Transverse colon (tissue), 4 donors: ENCODE results near the gene HCFC1. TPM values are rescaled to one million over a fixed set of nuclear protein-coding genes. Genes with fewer than 3 reads are reported as not detected.

Source experiments
- DNase-seq: peaks from one replicate; pipeline ENCODE4 v3.0.0-alpha.2; 2019
- H3K27ac ChIP-seq, 4 donors: fragments of 200-600 bp; sonication (generic); 2 replicates each; pipeline ENCODE4 v1.5.1; 2016 to 2018; ENCODE audit warnings: inconsistent platforms in 4 of 4
- H3K27me3 ChIP-seq: fragments of 200-600 bp; sonication (generic); 2 replicates; pipeline ENCODE4 v1.5.1; 2017; ENCODE audit warnings: inconsistent platforms
- H3K36me3 ChIP-seq, 4 donors: fragments of 200-600 bp; sonication (generic); 2 replicates each; pipeline ENCODE4 v1.5.1; 2017 to 2019; ENCODE audit warnings: inconsistent platforms in 4 of 4
- H3K4me1 ChIP-seq, 4 donors: fragments of 200-600 bp; sonication (generic); 2 replicates each; pipeline ENCODE4 v1.5.1; 2017 to 2020; ENCODE audit warnings: inconsistent platforms in 4 of 4
- H3K4me3 ChIP-seq, 4 donors: fragments of 200-600 bp; sonication (generic); 1 replicate in 1 of 4; 2 replicates in 3 of 4; pipeline versions ENCODE4 v1.5.1 to v1.6.1; 2017 to 2019; ENCODE audit warnings: inconsistent platforms in 4 of 4
- H3K9me3 ChIP-seq, 2 donors: fragments of 200-600 bp; sonication (generic); 2 replicates each; pipeline ENCODE4 v1.5.1; 2017 to 2019; ENCODE audit warnings: inconsistent platforms in 2 of 2
- EP300 ChIP-seq: sonication (generic); formaldehyde crosslinking; IDR thresholded peaks from one replicate; pipeline ENCODE4 v1.6.1; 2017; ENCODE audit warnings: antibody characterized with exemption, low read depth
- POLR2A ChIP-seq: fragments of 450-650 bp; IDR thresholded peaks from one replicate; pipeline ENCODE4 v1.6.1; 2016; ENCODE audit warnings: antibody characterized with exemption, mild to moderate bottlenecking, moderate library complexity
- POLR2AphosphoS5 ChIP-seq, 3 donors: sonication (generic); formaldehyde crosslinking; IDR thresholded peaks; one replicate each; pipeline ENCODE4 v1.6.1; 2016; ENCODE audit warnings: antibody characterized with exemption in 3 of 3
- WGBS, 2 donors: methylation state at CpG; one replicate each; pipeline ENCODE4 v1.1.5; 2018; ENCODE audit warnings: low coverage in 1 of 2; 5-methylcytosine and 5-hydroxymethylcytosine counted together
- in situ Hi-C, 4 donors: fragments of 200-750 bp; cut with MboI; loops; one replicate each; pipeline versions ENCODE4 v1.15.0 to v1.15.1; 2017; ENCODE audit warnings: low sequenced_read_pairs in 3 of 4, low pct_ligation_motif_present in 1 of 4, low pct_unique_long_range_greater_than_20kb in 1 of 4
- intact Hi-C: fragments of 100-400 bp; cut with DNase I; formaldehyde crosslinking; loops from one replicate; pipeline ENCODE4 v1.15.1; 2023; ENCODE audit warnings: low total_unique reads
- total RNA-seq, 4 donors: library from RNA; depleted of rRNA; stranded (reverse); fragments of >200 nt; gene quantifications; one replicate each; pipeline ENCODE4 v1.1.0, GENCODE V29; 2016
- TF ChIP-seq, protein P1 (sequence below), 5 experiments: fragments of 200-600 bp in 3 of 5; fragments of 450-650 bp in 2 of 5; sonication (generic) in 3 of 5; IDR thresholded peaks; 1 replicate in 2 of 5; 2 replicates in 3 of 5; pipeline ENCODE4 v1.5.1; 2016 to 2017; ENCODE audit warnings: antibody characterized with exemption in 5 of 5, inconsistent platforms in 3 of 5, mild to moderate bottlenecking in 2 of 5, moderate library complexity in 1 of 5

HCFC1 gene
- total RNA-seq, 4 donors from 2014 or later: 34.0 to 68.5 (median 49.8) TPM

DNA sequence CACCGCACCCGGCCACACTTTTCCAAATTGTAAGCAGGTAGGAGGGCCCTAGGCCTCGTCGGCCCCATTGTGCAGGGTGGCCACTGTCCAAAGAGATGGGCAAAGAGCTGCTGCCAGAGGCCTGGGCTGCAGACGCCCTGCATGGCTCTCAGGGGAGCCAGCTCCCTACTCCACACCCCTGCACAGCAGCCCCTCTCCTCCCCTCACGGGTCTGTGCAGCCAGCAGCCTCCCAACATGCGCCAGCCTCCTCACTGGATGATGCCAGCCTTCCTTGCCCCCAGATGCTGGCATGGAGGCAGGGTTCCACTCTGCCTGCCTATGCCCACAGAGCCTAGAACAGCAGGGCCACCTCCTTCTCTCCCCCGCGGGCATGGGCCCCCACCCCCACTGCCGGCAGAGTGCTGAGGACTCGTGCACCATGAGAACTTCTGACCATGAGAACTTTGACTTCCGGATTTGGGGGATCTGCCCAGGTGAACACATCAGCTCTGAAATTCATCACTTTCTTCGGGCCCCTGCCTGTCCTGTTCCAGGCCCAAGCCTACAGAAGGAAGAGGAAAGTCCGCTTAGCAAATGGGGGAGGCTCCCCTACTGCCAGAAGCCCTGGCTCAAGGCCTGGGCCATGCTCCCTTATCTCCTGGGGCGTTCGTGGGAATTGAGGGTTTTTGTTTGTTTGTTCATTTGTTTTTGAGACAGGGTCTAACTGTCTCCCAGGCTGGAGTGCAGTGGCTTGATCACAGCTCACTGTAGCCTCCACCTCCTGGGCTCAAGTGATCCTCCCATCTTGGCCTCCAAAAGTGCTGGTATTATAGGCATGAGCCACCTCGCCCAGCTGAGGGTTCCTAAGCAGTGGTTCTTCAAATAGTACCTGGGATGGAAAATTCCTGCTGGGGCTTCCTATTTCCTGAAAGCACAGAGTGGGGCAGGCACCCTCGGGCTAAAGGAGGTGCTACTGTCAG lies 40.0 kb upstream of the HCFC1 start:
- H3K36me3 ChIP-seq: no peaks in the 10 kb centered on the region
- intact Hi-C loops (loop anchor here (5.0 kb wide), 1 partner anchor 41 kb away; no protein-coding TSS in a partner anchor), in situ Hi-C loops (no loop called here)
- no peaks in the 10 kb centered on the region for H3K9me3 ChIP-seq
- no peak overlapping the region for H3K4me3 ChIP-seq
- H3K4me1 ChIP-seq: peaks cover 0 to 4% (median 2%) of the 10 kb centered on the region in 4 donors
- no peaks in the 10 kb centered on the region for H3K27me3 ChIP-seq
- DNase-seq: no peak
- 81% methylated on average over 15 of the region's 18 CpGs; no CpG with 5 or more reads in 1 of the 2 donors for WGBS, 2 donors
- TF ChIP-seq POLR2AphosphoS5 (IDR thresholded peaks at IDR 0.05): no peak
- TF ChIP-seq, protein P1, sequence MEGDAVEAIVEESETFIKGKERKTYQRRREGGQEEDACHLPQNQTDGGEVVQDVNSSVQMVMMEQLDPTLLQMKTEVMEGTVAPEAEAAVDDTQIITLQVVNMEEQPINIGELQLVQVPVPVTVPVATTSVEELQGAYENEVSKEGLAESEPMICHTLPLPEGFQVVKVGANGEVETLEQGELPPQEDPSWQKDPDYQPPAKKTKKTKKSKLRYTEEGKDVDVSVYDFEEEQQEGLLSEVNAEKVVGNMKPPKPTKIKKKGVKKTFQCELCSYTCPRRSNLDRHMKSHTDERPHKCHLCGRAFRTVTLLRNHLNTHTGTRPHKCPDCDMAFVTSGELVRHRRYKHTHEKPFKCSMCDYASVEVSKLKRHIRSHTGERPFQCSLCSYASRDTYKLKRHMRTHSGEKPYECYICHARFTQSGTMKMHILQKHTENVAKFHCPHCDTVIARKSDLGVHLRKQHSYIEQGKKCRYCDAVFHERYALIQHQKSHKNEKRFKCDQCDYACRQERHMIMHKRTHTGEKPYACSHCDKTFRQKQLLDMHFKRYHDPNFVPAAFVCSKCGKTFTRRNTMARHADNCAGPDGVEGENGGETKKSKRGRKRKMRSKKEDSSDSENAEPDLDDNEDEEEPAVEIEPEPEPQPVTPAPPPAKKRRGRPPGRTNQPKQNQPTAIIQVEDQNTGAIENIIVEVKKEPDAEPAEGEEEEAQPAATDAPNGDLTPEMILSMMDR (IDR thresholded peaks at IDR 0.05): no peak
- TF ChIP-seq EP300: no peak
- no peak for TF ChIP-seq POLR2A
- no peak overlapping the region for H3K27ac ChIP-seq

DNA sequence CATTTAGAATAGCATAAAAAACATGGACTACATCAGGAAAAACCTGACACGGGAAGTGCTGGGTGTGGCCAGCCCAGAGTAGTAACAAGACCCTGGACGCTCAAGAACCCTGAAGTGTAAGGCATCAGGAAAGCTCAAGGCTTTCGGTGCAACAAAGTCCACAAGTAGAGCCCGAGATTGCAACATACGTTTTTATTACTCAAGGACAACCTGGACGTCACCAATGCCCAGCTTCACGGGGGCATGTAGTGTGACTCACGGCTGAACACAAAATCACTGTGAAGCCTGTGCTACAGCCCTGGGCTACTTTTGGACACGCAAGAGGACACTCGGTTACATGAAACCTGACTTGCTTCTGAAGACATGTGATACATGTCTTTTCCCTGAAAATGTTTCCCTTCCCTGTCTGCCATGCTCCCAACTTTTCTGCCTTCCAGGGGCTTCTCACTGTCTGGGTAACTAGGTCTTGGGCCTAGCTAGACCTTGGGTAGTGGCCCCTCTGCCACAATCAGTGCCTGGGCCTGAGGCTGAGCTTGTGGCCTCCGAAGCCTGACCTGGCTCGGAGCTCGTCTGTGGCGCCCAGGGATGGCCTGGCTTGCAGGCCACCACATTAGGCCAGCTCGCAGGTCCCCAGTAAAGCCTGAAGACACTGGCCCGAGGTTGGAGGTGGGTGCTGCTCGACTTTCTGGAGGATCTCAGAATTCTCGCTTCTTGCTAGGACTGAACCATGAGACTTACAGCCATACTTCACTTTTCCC lies 38.9 kb upstream of the HCFC1 start:
- no peaks in the 10 kb centered on the region for H3K27me3 ChIP-seq
- in situ Hi-C loops: no loop called here
- H3K36me3 ChIP-seq: no peaks in the 10 kb centered on the region
- intact Hi-C loops: loop anchor here (5.0 kb wide), 1 partner anchor 42 kb away; no protein-coding TSS in a partner anchor
- no peak for TF ChIP-seq POLR2A
- TF ChIP-seq, protein P1 (IDR thresholded peaks at IDR 0.05): no peak
- TF ChIP-seq EP300: no peak
- no peak for TF ChIP-seq POLR2AphosphoS5 (IDR thresholded peaks at IDR 0.05)
- no peak overlapping the region for H3K4me3 ChIP-seq
- no peaks in the 10 kb centered on the region for H3K9me3 ChIP-seq
- 83% methylated on average over 17 of the region's 18 CpGs; no CpG with 5 or more reads in 1 of the 2 donors for WGBS, 2 donors
- peaks cover 0 to 4% (median 2%) of the 10 kb centered on the region in 4 donors for H3K4me1 ChIP-seq
- DNase-seq: no peak
- H3K27ac ChIP-seq: no peak overlapping the region

DNA sequence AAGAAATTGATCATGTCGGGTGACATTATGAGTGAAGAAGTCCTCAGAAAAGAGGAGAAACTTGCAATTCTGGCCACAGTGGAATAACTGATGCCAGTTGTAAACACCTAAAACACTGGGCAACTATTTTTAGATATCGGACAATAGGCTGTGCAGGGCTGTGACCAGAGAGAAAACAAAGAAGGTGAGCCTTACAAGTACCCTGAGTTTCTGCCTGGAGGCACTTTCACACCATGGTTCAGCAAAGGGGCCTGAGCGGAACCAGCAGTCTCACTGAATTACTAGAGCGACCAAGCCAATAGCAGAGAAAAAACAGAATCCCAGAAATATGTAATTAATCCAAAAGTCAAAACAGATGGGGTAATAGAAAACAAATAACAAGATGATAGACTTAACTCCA lies 36.9 kb upstream of the HCFC1 start:
- WGBS, 2 donors: 72% methylated on average over 4 of the region's 4 CpGs; no CpG with 5 or more reads in 1 of the 2 donors
- Histone ChIP-seq H3K27me3 (no peaks in the 10 kb centered on the region), H3K27ac (no peak overlapping the region), H3K9me3 (no peaks in the 10 kb centered on the region), H3K36me3 (no peaks in the 10 kb centered on the region), H3K4me3 (no peak overlapping the region), H3K4me1 (no peaks in the 10 kb centered on the region)
- TF ChIP-seq EP300: no peak
- TF ChIP-seq POLR2AphosphoS5 (IDR thresholded peaks at IDR 0.05): no peak
- TF ChIP-seq, protein P1 (IDR thresholded peaks at IDR 0.05): no peak
- TF ChIP-seq POLR2A: no peak
- no peak for DNase-seq
- intact Hi-C loops (no loop called here), in situ Hi-C loops (no loop called here)

DNA sequence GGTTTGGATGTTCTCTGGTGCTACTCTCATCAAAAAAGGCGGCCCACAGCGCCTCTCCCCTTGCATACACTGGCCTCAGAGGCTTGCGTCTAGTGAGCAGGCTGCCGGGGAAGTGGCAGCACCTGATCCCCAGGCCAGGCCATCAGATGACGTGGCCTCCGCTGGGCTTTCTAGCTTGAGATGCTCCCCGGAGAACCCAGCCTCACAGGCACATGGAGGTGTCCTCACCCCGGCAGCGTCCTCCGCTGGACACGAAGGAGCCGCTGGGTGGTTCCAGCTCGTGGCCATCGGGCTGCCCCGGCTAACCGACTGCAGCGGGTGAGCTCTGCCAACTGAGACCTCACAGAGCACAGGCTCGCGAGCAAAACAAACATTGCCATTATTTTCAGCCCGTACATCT lies 35.3 kb upstream of the HCFC1 start:
- Histone ChIP-seq H3K36me3 (no peaks in the 10 kb centered on the region), H3K27me3 (no peaks in the 10 kb centered on the region), H3K4me1 (no peaks in the 10 kb centered on the region), H3K9me3 (no peaks in the 10 kb centered on the region), H3K27ac (no peak overlapping the region), H3K4me3 (no peak overlapping the region)
- DNase-seq: no peak
- 92% methylated on average over 20 of the region's 20 CpGs; no CpG with 5 or more reads in 1 of the 2 donors for WGBS, 2 donors
- in situ Hi-C loops: no loop called here
- TF ChIP-seq POLR2A: no peak
- TF ChIP-seq POLR2AphosphoS5 (IDR thresholded peaks at IDR 0.05): no peak
- TF ChIP-seq, protein P1 (IDR thresholded peaks at IDR 0.05): no peak
- no peak for TF ChIP-seq EP300
- intact Hi-C loops: no loop called here
